Fibroblast of skin of scalp (primary cell): ENCODE results near the gene IFNA8. TPM values are rescaled to one million over a fixed set of nuclear protein-coding genes. Genes with fewer than 3 reads are reported as not detected.
A peak's percentile ranks its signal among the peaks of the same experiment; 100 is the strongest.
"Not testable (repeated sequence)": the region's sequence is repeated elsewhere in the genome, so short reads cannot be mapped to it uniquely, and the experiment has no call there.

Experiments
- DNase-seq: peaks from one replicate; pipeline ENCODE4 v3.0.0-alpha.2; 2013
- polyA plus RNA-seq, 2 experiments: library from polyadenylated mRNA; unstranded; fragments of 120-200 nt; gene quantifications; one replicate each; pipeline ENCODE4 v1.2.1, GENCODE V29; 2013; ENCODE audit not compliant: insufficient read length in 2 of 2

Gene IFNA8
- polyA plus RNA-seq (2013, experiment 1 of 2; ENCODE audit: insufficient read length), result not detected
- not detected for polyA plus RNA-seq (2013, experiment 2 of 2; ENCODE audit: insufficient read length)

GRCh38 chr9:21408817-21409216 lies at the start of gene IFNA8:
TSS of gene IFNA8 (plus strand) at chr9:21409117. CDS start at chr9:21409177, 60 bp downstream.
- DNase-seq, result no peak

DNA sequence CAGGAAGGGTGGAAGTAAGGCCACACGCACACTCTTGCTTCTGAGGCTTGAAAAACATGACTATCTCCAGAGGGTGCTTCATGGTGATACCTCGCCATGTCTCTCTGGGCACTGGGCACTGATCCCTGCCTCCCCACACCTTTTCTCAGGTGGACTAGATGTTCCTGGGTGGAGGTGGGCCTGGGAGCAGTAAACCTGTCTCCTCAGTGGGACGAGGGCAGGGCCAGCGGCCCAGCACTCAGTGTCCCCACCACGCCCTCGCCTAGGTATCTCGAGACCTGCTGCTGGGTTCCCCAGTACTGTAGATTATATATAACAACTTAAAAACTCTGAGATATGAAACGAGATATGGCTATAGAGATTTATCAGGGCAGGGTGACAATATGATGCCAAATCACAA lies 46.6 kb upstream of the IFNA8 start:
- DNase-seq, result no peak

DNA sequence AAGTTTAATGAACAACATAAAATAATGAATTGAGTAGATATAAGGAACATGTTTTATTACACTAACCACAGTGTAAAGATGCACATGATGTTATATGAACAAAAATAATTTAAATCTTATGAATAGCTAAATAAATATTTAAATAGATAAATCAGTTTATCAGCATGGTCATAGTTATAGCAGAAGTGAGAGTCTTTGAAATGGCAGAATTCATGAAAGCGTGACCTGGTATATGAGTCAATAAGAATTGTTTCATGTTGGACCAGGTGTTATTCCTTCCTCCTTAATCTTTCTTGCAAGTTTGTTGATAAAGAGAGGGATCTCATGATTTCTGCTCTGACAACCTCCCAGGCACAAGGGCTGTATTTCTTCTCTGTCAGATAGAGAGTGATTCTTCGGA lies 41.7 kb upstream of the IFNA8 start:
- DNase-seq, result not testable (repeated sequence)

DNA sequence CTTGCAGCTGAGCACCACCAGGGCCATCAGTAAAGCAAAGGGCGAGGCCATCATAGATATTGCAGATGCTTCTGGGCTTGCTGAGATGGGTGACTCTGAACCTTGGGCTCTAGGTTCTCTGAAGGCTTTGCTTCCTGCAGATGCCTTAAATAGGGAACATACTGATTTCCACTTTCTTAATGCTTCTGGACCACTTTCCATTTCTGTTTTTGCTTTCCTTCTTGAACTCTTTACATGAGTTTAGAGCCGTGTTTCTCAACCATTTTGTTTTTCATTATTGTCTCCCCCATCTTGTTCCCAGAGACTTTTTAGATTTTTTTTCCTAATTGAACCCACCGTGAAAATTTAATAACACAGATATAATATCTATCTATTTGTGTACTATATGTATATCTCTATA lies 41.0 kb upstream of the IFNA8 start, which contains the start of gene IFNA13:
Gene IFNA13, minus strand, starts transcription at position 101 of the 400 bp plus-strand sequence. Its CDS starts 47 bp downstream, at position 54.
- no peak for DNase-seq

- not testable (repeated sequence) for DNase-seq
Measured at GRCh38 chr9:21371467-21371866, 37.5 kb upstream of the IFNA8 start.

GRCh38 chr9:21381448-21382339 lies 27.2 kb upstream of the IFNA8 start:
- no peak for DNase-seq

DNA sequence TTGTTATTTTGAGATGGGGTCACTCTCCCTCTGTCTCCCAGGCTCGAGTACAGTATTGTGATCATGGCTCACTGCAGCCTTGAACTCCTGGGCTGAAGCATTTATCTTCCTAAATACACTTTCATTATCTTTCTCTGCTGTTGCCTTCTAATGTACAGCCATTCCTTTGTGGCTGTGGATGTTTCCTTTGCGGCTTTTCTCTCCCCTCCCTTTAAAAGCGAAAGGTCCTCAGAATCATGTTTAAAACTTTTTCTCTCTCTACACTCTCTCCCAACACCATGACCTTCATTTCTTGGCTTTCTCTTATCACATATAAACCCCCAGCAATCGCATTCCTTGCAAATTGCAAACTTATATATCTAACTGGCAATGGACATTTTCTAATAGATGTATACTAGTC lies 25.3 kb upstream of the IFNA8 start:
- no peak for DNase-seq

- DNase-seq, result no peak
Measured at GRCh38 chr9:21385131-21385670, 23.7 kb upstream of the IFNA8 start, which contains the start of gene IFNA2. TSS of gene IFNA2 (minus strand) at chr9:21385398. CDS start at chr9:21385329, 69 bp downstream.

- no peak for DNase-seq
Measured at GRCh38 chr9:21392270-21392669, 16.6 kb upstream of the IFNA8 start.

- peak; percentile 14 for DNase-seq
Measured at GRCh38 chr9:21395778-21396717, 12.9 kb upstream of the IFNA8 start.

DNA sequence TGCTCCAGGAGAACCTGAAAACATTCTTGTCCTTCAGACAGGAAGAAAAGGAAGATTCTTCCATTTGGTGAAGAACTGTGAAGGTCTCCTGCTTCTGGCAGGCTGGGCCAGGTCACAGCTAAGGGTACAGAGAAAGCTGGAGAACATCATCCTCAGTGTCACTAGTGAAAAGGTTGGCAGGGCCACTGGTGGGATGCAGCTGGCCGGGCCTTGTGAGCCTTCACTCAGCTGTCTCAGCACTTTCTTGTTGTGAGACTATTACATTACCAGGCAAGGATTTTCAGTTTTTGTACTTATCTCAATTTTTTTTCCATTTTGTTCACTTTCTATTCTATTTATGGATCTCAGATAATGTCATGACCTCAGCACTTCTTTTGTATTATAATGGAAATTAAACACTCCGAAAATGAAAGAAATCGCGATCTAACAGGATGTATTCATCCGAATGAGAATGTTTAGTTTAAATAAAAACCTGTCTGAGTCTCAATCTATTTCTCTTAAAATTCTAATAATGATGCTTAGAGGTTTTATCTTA lies 9.9 kb upstream of the IFNA8 start:
- DNase-seq, result no peak

DNA sequence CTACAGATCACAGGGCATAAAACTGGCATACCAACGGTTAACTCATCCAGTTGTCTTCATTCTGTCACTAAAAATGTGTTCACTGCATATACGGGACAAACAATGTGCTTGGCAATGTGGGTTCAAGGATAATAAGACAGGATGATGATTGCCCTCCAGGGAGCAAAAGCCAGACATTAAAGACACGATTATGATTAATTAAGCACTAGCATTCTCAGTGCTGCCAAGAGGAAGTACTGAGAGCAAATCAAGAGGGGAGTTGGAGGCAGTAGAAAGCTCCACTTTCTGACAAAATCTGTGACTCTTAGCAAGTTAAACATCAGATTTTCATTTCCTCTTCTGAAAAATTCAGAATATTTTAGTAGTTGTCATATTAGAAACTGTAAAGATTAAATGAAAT lies 9.0 kb upstream of the IFNA8 start:
- DNase-seq, result no peak

GRCh38 chr9:21402386-21403251 lies 6.3 kb upstream of the IFNA8 start:
- DNase-seq, result peak; percentile 14

GRCh38 chr9:21404146-21404545 lies 4.8 kb upstream of the IFNA8 start:
- peak; percentile 18 for DNase-seq

DNA sequence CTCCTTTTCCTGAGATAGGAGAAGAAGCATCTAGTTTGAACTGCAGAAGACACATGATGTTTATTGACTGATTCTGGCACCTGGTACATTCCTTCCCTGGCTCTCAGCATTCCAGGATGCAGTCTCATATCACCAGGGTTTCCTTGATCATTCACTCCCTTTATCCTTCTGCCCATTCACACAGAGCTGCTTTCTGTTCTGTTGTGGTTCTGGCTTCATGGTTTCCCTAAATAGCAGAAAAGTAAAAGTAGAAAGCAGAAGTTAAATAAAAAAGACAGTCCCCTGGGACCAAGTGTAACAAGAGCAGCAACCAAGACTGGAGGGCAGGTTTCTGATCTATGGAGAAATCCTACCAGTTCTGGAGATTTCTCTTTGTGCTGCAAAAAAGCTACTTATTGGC lies 3.2 kb downstream of the IFNA8 start:
- DNase-seq, result no peak

GRCh38 chr9:21413151-21413550 lies 4.2 kb downstream of the IFNA8 start:
- no peak for DNase-seq

DNA sequence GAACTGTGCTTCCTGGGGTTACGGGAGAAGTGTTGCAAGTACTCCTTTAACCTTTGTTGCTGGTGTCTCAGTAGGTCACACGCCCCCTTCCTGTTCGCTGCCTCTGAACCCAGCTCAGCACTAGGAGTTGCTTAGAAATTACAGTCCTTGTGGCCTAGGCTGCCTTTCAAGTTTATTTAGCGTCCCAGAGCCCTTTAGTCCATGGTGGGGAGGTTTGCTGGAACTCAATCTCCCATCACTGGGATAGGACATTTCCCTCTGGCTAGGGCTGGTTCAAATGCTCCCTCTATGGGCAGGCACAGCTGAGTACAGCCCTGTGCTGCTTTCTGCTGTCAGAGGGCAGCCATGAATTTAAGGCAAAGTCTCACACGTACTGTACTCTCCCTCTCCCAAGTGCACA lies 4.7 kb downstream of the IFNA8 start:
- no peak for DNase-seq

DNA sequence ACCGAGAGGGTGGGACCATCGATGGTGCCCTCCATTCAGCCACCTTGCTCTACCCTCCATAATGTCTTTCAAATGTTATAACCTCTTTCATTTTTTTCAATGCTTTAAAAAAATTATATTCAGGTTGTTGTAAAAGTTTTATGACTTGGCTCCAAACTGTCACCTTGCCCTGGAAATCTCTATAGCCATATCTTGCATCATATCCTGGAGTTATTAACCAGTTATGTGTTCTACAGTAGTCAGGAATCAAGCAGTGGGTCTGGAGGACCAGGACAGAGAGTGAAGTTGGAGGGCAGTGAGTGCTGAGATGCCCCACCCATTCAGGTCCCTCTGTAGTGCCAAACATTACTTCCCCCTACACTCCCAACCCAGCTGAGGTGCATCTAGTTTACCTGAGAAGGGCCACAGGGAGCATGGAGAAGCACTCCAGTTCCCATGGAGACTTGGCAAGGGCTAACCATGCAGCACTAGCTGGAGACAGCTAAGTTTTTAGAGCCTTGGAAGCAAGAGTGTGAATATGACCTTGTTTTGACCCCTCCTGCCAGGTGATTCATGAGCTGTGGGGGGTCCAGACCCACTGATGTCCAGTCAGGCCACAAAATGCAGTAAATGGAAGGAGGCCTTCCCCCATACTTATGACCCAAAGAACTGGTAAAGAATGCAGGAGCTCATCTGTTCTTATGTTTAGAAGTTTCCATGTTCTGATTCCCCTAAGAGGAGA lies 5.5 kb downstream of the IFNA8 start:
- DNase-seq, result no peak

DNA sequence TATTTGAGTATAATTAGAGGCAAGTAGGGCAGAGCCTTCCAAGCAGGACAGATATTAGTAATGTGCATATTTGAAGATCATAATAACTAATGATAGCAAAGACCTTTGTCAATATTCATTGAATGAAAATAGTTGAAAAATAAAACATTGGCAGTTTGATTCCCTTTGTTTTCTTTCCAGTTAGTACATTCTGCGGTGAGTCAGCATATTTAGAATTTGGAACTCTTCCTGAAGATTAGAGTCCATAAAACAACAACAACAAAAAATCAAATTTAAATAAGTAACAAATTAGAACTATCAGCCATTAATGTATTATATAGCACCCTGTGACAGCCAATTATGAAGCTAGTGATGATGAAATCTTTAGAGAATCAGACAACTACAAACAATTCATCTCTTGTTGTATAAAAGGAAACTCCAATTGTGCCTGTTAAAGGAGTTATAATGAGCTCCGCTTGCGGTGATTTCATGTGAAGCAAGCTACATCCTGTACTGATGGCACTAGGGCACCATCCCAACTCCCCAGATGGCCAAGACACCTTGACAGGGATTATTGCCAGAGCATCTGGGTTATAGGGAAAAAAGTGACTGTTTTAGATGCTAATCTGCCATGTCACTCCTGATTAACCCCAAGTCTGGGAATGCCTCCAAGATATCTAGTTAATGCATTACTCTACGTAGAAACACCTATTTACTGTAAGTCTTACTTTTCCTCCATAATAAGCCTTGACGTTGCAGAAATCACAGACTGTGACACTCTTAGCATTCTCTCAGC lies 6.8 kb downstream of the IFNA8 start:
- DNase-seq, result no peak

DNA sequence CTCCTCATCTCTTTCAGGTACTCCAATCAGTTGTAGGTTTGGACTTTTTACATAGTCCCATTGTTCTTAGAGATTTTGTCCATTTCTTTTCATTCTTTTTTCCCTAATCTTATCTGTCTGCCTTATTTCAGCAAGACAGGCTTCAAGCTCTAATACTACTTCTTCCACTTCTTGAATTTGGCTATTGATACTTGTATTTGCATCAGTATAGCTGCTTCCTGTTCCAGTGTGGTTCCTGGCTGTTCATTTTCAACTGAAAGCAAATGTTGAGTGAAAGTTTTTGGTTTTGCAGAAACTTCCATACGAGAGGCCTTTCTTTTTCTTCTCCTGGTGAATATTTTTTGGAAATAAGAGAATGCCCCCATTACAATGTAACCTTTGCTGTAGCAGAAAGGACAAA lies 19.3 kb downstream of the IFNA8 start:
- no peak for DNase-seq
